RWPE1 (cell line): Measurements from ENCODE around the gene USP28.

Experiments used
- CTCF ChIA-PET: fragments of 350-600 bp; sonication (Branson Sonifier 250); formaldehyde crosslinking; extraction: SDS; loops from one replicate; lab custom pipeline; 2021; lab: Yijun Ruan, JAX
- POLR2A ChIA-PET: fragments of 400-600 bp; formaldehyde crosslinking; extraction: SDS; loops from one replicate; lab custom pipeline; 2020; ENCODE audit warnings: antibody characterized with exemption; ENCODE audit not compliant: low non-redundant PET; lab: Yijun Ruan, JAX
- DNase-seq: peaks from one replicate; pipeline ENCODE4 v3.0.0; 2012; ENCODE audit warnings: low spot score
- H3K27ac ChIP-seq: fragments of 450-650 bp; 2 replicates; pipeline ENCODE4 v1.5.1; 2017
- CTCF ChIP-seq: fragments of 450-650 bp; conservative IDR thresholded peaks from 2 replicates; pipeline ENCODE4 v1.5.1; 2017; ENCODE audit warnings: low read depth, mild to moderate bottlenecking

Gene USP28

GRCh38 chr11:113841691-113842090 is 33.7 kb downstream of the USP28 start:
- DNase-seq = no peak
- ChIA-PET CTCF (no interaction called here), POLR2A (no interaction called here)
- TF ChIP-seq CTCF = no peak
- H3K27ac ChIP-seq = no peak overlapping the region

- H3K27ac ChIP-seq = no peak overlapping the region
- ChIA-PET POLR2A (no interaction called here), CTCF (no interaction called here)
These were observed 34.3 kb downstream of the USP28 start for GRCh38 chr11:113840932-113841664.

GRCh38 chr11:113839842-113840241 is 35.5 kb downstream of the USP28 start:
- ChIA-PET POLR2A (no interaction called here), CTCF (no interaction called here)
- TF ChIP-seq CTCF = no peak
- H3K27ac ChIP-seq = no peak overlapping the region
- no peak for DNase-seq

More at GRCh38 chr11:113840932-113841664, 34.3 kb downstream of the USP28 start:
- DNase-seq = no peak
- TF ChIP-seq CTCF = no peak

GRCh38 chr11:113838005-113838404 is 37.4 kb downstream of the USP28 start:
- TF ChIP-seq CTCF = no peak
- H3K27ac ChIP-seq = no peak overlapping the region
- POLR2A ChIA-PET = no interaction called here
- DNase-seq = no peak
- CTCF ChIA-PET = interaction anchor here (0.8 kb wide), 1 partner anchor 22 kb away, joined by 3 read pairs; no protein-coding TSS in a partner anchor

GRCh38 chr11:113835306-113835705 is 40.1 kb downstream of the USP28 start:
- POLR2A ChIA-PET = no interaction called here
- CTCF ChIA-PET = no interaction called here
- H3K27ac ChIP-seq = no peak overlapping the region

GRCh38 chr11:113833151-113833550 is 42.2 kb downstream of the USP28 start:
- POLR2A ChIA-PET = no interaction called here
- no peak for TF ChIP-seq CTCF
- H3K27ac ChIP-seq = no peak overlapping the region
- no peak for DNase-seq
- CTCF ChIA-PET = no interaction called here

More at GRCh38 chr11:113835306-113835705, 40.1 kb downstream of the USP28 start:
- TF ChIP-seq CTCF = no peak
- DNase-seq = no peak
